CD4-positive, alpha-beta T cell treated with Interleukin-2 at 100 ng/mL for 4 hours (primary cell): ENCODE data around the gene ZNF699.
"Not testable (repeated sequence)": the region's sequence is repeated elsewhere in the genome, so short reads cannot be mapped to it uniquely, and the experiment has no call there.

Experiments
- DNase-seq: peaks from one replicate; pipeline ENCODE4 v3.0.0-alpha.2; 2020; ENCODE audit warnings: low spot score

The ZNF699 gene

GRCh38 chr19:9309139-9309973 lies at the start of gene ZNF699:
Gene ZNF699 (minus strand): TSS chr19:9309838. CDS start chr19:9305119, 4,719 bp downstream.
- peak; percentile 98 for DNase-seq

GRCh38 chr19:9354651-9355050 lies 45.0 kb upstream of the ZNF699 start:
- no peak for DNase-seq

GRCh38 chr19:9353011-9353410 lies 43.4 kb upstream of the ZNF699 start:
- no peak for DNase-seq

GRCh38 chr19:9352505-9352904 lies 42.9 kb upstream of the ZNF699 start:
- no peak for DNase-seq

- no peak for DNase-seq
These were observed 39.0 kb upstream of the ZNF699 start for GRCh38 chr19:9348671-9349070.

- DNase-seq, result no peak
These were observed 38.6 kb upstream of the ZNF699 start for GRCh38 chr19:9348253-9348652.

GRCh38 chr19:9345005-9345404 lies 35.4 kb upstream of the ZNF699 start:
- no peak for DNase-seq

- no peak for DNase-seq
These were observed 33.1 kb upstream of the ZNF699 start for GRCh38 chr19:9342610-9343304.

GRCh38 chr19:9329999-9330398 lies 20.4 kb upstream of the ZNF699 start:
- DNase-seq, result no peak

- no peak for DNase-seq
These were observed 14.9 kb upstream of the ZNF699 start for GRCh38 chr19:9324584-9324962.

- peak; percentile 96 for DNase-seq
These were observed 14.4 kb upstream of the ZNF699 start, which contains the start of gene ZNF559 for GRCh38 chr19:9323919-9324583. Gene ZNF559 (plus strand): TSS chr19:9324179. CDS start chr19:9338550, 14,371 bp downstream.

- DNase-seq, result peak; percentile 69
These were observed 13.9 kb upstream of the ZNF699 start for GRCh38 chr19:9323557-9323918.

GRCh38 chr19:9322201-9322600 lies 12.6 kb upstream of the ZNF699 start:
- not testable (repeated sequence) for DNase-seq

- not testable (repeated sequence) for DNase-seq
These were observed 12.1 kb upstream of the ZNF699 start for GRCh38 chr19:9321756-9322155.

GRCh38 chr19:9321338-9321737 lies 11.7 kb upstream of the ZNF699 start:
- no peak for DNase-seq

GRCh38 chr19:9313756-9314155 lies 4.1 kb upstream of the ZNF699 start:
- no peak for DNase-seq

GRCh38 chr19:9309974-9310446 lies 372 bp upstream of the ZNF699 start:
- no peak for DNase-seq

GRCh38 chr19:9308091-9308770 lies 1.4 kb downstream of the ZNF699 start:
- DNase-seq, result no peak

GRCh38 chr19:9306443-9306842 lies 3.2 kb downstream of the ZNF699 start:
- DNase-seq, result no peak

GRCh38 chr19:9296336-9296735 lies 13.3 kb downstream of the ZNF699 start:
- no peak for DNase-seq

GRCh38 chr19:9295411-9295849 lies 14.2 kb downstream of the ZNF699 start:
- no peak for DNase-seq
